CD1c-positive myeloid dendritic cell (primary cell): ENCODE measurements around the gene RGMB.
"Not testable (repeated sequence)": the region's sequence is repeated elsewhere in the genome, so short reads cannot be mapped to it uniquely, and the experiment has no call there.

Experiments
- DNase-seq: peaks from one replicate; pipeline ENCODE4 v3.0.0-alpha.2; 2016; ENCODE audit errors: extremely low spot score

The RGMB gene, protein sequence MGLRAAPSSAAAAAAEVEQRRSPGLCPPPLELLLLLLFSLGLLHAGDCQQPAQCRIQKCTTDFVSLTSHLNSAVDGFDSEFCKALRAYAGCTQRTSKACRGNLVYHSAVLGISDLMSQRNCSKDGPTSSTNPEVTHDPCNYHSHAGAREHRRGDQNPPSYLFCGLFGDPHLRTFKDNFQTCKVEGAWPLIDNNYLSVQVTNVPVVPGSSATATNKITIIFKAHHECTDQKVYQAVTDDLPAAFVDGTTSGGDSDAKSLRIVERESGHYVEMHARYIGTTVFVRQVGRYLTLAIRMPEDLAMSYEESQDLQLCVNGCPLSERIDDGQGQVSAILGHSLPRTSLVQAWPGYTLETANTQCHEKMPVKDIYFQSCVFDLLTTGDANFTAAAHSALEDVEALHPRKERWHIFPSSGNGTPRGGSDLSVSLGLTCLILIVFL

DNA sequence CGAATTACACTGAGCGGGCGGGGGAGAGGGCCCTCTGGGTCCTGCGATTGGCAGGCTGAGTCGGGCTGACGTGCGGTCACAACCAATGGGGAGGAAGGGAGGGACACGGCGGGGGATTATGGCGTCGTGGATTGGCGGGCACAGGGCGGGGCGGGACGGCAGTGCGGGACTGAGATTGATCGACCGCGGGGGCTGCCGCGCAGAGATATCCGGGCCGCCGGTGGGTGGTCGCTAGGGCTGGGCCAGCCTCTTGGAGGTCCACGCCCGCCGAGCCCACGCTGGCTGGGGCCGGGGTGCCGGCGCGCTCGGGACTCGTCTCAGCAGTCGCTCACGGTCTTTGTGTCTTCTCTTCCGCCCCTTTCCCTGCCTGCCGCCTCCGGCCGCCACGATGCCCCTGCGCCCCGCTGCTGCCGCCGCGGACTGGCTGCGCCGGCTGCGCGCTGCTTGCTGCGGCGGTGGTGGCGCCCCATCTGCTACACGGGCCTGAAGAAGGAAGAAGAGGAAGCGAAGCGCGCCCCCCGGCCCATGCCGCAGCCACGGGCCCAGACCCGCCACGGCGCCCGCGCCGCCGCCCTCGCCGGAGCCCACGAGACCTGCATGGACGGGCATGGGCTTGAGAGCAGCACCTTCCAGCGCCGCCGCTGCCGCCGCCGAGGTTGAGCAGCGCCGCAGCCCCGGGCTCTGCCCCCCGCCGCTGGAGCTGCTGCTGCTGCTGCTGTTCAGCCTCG, at the start of gene RGMB:
TSS of gene RGMB (plus strand) at position 200 of the 728 bp plus-strand sequence. CDS start at position 608, 408 bp downstream.
- peak; percentile 90 for DNase-seq

DNA sequence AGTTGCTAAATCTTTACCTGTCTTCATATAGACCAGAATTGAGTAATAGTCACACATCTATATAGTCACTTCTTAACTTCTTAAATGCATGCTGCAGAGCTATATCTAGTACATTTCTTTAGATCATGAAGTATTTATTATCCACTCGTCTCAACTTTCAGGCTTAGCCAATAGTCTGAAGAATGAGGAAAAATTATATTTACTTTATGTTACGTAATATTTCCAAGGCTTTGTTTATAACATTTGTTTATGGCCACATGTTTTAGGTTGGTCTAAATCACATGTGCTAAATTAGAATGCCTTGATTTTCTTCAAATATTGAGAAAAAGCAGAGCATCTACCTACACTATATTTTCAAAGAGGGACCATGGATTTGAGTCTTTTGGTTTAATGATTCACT, 47.2 kb upstream of the RGMB start:
- DNase-seq: no peak

DNA sequence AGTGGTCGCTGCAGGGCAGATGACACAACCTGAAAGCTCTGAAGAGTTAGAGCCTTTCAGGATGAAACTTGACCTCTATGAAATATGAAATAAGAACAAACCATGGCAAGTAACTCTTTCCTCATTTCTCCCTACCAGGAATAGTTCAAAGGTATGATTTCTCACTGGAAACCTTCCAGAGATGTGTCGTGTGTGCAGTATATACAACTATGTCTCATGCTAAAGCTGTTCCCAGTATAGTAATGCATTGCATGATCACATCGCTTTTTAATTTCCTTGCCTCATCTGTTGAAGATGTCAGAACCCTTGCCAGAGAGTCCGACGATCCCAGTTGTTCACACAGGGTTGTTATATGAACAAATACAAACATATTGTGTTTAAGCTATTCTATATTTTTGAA, 45.8 kb upstream of the RGMB start:
- no peak for DNase-seq

DNA sequence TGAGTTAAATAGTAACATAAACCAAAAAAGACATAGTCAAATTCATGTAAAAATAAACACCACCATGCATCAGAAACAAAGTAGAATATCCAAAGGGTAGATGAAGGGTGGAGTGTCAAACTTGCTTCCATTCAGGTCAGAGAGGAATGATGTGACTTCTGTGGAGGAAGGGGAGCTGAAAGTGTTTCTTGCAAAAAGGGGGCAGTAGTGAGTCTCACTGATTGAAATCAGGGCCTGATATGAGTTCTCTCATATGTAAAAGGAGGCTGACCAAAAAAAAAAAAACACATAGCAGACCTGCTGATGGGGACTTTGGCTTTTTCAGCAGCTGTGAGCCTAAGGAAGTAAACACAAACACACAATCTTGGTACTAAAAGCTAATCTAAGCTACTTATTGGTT, 38.8 kb upstream of the RGMB start:
- no peak for DNase-seq

- no peak for DNase-seq
These were observed 37.5 kb upstream of the RGMB start for GRCh38 chr5:98735806-98736507.

GRCh38 chr5:98736753-98737152, 36.7 kb upstream of the RGMB start:
- no peak for DNase-seq

GRCh38 chr5:98737441-98737840, 36.0 kb upstream of the RGMB start:
- DNase-seq: not testable (repeated sequence)

- DNase-seq: not testable (repeated sequence)
These were observed 34.8 kb upstream of the RGMB start for GRCh38 chr5:98738481-98739149.

DNA sequence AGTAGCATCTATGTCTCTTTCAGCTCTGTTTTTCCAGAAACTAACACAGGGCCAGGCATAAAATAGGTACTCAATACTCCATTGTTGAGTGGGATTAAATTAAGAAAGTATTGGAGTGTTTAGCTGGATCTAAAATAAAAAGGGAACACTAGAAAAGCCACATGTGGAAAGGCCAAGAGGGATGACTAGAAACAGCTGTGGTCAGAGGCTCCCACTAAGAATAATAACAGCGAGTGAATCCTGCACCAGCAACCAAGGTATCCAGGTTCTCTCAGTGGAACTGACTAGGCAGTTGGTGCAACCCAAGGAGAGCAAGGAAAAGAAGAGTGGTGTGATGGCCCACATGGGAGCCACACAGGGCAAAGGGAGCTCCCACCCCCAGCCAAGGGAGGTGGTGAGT, 31.5 kb upstream of the RGMB start:
- no peak for DNase-seq

DNA sequence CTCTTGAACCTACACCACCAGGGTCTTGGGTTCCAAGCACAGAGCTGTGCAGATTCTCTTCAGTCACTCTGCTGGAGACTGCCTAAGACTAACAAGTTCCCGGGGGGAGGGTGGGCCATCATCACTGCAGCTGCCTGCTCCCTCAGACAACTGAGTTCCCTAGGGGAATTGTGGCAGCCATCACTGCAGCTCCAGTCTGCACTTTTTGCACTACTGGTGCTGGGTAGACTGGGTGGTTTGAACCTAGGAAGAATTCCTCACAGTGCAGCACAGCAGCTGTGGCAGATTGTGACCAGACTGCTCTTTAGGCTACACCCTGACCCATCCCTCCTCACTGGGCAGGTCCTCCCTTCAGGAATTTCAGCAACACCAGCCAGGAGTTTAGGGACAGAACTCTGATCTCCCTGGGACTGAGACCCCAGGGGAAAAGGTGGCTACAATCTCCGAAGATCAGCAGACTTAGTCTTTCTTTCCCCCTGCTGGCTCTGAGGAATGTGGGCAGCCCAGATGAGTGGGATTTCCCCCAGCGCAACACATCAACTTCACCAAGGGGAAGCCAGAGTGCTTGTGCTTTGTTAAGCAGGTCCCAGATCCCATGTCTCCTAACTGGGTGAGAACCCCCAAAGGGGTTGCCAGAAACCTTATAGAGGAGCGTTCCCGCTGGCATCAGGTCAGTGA, 30.9 kb upstream of the RGMB start:
- DNase-seq: no peak

DNA sequence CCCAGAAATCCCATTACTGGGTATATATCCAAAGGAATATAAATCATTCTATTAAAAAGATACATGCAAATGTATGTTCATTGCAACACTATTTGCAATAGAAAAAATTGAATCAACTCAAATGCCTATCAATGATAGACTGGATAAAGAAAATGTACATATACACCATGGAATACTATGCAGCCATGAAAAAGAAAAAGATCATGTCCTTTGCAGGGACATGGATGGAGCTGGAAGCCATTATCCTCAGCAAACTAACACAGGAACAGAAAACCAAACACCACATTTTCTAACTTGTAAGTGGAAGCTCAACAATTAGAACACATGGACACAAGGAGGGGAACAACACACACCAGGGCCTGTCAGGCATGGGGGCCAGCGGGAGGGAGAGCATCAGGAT, 25.2 kb upstream of the RGMB start:
- DNase-seq: not testable (repeated sequence)

- no peak for DNase-seq
These were observed 24.4 kb upstream of the RGMB start for GRCh38 chr5:98749046-98749445.

GRCh38 chr5:98750693-98751092, 22.8 kb upstream of the RGMB start:
- DNase-seq: no peak

DNA sequence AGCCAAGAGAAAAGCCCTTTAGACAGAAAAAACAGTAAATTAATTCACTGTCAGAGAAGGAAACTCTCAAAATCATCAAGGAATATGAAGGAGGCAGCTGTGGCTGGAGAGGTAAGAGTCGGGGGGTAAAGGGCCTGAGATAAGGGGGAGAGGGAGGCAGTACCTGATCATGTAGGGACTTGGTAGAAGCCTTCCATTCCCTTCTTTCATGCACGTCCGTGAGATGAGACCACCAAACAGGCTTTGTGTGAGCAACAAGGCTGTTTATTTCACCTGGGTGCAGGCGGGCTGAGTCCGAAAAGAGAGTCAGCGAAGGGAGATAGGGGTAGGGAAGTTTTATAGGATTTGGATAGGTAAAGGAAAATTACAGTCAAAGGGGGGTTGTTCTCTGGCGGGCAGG, 21.1 kb upstream of the RGMB start:
- not testable (repeated sequence) for DNase-seq

GRCh38 chr5:98752801-98753200, 20.7 kb upstream of the RGMB start:
- not testable (repeated sequence) for DNase-seq

DNA sequence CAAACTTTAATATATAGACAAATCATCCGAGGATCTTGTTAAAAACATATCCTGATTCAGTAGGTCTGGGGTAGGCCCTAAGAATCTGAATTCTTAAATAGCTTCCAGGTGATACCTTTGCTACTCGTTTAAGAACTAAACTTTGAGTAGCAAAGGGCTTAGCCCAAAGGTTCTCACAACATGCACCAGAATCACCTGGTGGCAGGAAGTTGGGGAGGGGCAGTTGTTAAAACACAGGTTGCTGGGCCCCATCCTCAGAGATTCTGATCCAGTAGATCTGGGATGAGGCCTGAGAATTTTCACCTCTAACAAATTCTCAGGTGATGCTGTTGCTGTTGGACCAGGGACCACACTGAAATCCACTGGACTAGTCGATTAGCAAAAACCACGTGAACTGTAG, 20.0 kb upstream of the RGMB start:
- no peak for DNase-seq

DNA sequence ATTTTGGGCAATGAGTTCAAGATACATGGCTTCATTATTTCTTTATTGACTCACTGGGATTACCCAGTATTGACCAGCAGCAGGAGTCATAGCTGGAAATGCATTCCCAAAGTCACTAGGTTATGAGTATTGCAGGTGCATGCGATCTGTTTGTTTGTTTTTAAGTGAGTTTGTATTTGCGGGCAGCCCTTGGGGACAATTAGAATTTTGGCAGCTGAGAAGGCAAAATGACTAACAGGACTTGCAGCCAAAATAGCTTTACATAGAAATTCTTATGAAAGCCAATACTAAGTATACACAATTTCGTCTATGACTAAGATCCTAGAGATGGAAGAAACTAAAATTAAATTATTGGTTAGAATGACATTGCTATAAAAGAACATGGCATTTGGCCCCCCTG, 18.1 kb upstream of the RGMB start:
- no peak for DNase-seq

DNA sequence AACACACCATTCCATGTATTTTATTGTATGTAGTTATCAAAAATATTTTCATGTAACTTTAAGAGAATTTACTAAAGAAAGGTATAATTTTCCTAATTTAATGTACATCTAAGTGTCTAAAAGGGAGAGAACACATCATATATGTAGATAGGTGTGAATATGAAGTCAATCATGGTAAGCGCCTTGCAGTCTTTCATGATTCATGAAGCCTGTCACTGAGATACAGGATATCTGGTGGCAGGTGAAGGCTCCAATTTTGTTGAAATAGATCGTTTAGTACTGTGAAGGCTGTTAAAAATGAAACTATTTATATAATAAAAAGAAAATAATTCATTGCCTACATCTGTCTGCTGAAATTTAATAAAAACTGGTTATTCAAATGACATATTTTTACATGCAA, 15.5 kb upstream of the RGMB start:
- no peak for DNase-seq

- no peak for DNase-seq
These were observed 10.3 kb upstream of the RGMB start for GRCh38 chr5:98763001-98763630.

- no peak for DNase-seq
These were observed 7.6 kb upstream of the RGMB start for GRCh38 chr5:98765815-98766214.

DNA sequence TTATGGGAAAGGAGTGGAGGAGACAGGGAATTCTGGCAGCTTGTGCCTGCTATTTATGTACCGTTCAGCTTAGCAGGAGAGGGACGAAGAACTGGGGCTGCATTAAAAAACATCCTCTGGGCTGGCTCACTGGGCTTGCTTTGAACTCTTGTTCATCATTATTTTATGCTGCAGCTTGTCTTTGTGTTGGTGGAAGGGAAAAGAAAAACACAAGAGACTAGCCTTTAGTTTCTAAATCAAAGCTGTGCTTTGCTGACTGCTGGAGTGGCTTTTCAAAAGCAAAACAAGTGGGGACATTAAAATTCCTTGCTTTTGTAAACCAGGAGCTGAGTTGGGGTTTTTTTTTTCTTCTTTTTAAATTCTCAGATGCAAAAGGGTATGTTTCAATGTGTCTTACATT, 5.9 kb upstream of the RGMB start:
- DNase-seq: no peak
